ENCODE results near the gene KCNQ2.

The KCNQ2 gene

DNA sequence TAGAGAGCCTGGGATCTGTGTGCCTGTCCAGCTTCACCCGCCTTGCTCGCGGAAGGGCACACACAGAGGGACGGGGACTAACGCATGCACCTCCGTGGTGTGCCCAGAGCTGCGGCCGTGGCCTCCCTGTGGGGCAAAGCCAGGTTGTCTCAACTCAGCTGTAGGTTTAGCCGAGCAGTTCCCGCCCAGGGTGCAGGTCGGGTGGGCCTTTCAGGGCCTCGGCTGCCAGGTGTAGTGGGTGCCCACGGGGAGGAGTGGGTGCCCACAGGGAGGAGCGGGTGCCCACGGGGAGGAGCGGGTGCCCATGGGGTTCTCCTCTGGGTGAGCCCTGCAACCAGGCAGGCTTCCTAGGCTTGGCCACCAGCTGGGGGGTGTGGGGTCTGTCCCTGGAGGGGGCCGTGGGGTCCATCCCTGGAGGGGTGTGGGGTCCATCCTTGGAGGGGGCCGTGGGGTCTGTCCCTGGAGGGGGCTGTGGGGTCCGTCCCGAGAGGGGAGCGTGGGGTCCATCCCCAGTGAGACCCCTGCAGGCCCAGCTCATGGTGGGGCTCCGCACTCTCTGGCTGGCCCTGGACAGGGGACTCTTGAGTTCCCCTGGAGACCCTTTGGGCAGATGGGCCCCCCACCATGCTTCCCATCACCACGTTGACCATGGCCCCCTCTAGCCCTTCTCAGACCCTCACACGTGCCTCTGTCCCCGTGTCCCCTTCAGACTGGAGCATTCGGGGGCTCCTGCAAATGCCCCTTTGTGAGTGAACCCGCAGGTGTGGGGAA lies 73.5 kb downstream of the KCNQ2 start:
- Histone ChIP-seq H3K79me2 (ENCODE audit: low read length) (no peaks in the 10 kb centered on the region), H3K4me3 (ENCODE audit: low read length) (no peak overlapping the region), H3K4me1 (ENCODE audit: low read length) (no peaks in the 10 kb centered on the region), H2AFZ (ENCODE audit: low read depth, low read length) (no peak overlapping the region), H3K9me3 (ENCODE audit: insufficient read depth, low read length) (no peaks in the 10 kb centered on the region), H3K9ac (ENCODE audit: low read length) (no peak overlapping the region), H3K27me3 (ENCODE audit: low read depth, low read length) (no peaks in the 10 kb centered on the region), H3K36me3 (replicated peaks; ENCODE audit: low read depth, low read length) (no peaks in the 10 kb centered on the region), H3K4me2 (ENCODE audit: low read length) (no peak overlapping the region), H3K27ac (ENCODE audit: low read length) (no peak overlapping the region), H4K20me1 (ENCODE audit: insufficient read depth, low read length) (no peaks in the 10 kb centered on the region)
- TF ChIP-seq, protein P1, sequence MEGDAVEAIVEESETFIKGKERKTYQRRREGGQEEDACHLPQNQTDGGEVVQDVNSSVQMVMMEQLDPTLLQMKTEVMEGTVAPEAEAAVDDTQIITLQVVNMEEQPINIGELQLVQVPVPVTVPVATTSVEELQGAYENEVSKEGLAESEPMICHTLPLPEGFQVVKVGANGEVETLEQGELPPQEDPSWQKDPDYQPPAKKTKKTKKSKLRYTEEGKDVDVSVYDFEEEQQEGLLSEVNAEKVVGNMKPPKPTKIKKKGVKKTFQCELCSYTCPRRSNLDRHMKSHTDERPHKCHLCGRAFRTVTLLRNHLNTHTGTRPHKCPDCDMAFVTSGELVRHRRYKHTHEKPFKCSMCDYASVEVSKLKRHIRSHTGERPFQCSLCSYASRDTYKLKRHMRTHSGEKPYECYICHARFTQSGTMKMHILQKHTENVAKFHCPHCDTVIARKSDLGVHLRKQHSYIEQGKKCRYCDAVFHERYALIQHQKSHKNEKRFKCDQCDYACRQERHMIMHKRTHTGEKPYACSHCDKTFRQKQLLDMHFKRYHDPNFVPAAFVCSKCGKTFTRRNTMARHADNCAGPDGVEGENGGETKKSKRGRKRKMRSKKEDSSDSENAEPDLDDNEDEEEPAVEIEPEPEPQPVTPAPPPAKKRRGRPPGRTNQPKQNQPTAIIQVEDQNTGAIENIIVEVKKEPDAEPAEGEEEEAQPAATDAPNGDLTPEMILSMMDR (IDR thresholded peaks at IDR 0.05; ENCODE audit: low read depth, low read length) = no peak
- TF ChIP-seq EZH2phosphoT487 (IDR thresholded peaks at IDR 0.05; ENCODE audit: low read depth) = no peak

DNA sequence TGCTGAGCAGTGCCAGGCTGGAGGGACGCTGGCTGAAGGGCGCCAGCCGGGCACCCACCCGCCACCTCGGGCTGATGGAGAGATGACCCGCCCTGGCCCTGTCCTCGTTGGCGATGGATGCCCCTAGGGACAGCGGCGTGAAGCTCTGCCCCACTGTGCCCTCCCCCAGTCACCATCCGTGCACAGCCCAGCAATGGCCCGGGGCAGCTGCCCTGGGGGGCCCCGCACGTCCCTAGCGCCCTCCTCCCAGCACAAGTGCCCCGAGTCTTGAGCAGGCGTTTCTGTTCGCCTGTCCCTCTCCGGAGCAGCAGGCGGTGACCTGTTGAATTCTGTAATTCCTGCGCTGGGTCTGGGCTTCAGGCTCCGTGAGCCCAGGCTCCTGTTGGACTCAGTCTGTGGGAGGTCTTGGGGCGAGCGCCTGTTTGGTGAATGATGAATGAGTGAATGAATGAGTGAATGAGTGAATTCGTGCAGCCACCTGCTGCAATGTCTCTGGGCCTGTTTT lies 74.5 kb downstream of the KCNQ2 start:
- H3K4me3 ChIP-seq (ENCODE audit: low read length) = no peak overlapping the region
- no peak overlapping the region for H3K9ac ChIP-seq (ENCODE audit: low read length)
- no peaks in the 10 kb centered on the region for H3K4me1 ChIP-seq (ENCODE audit: low read length)
- H3K27ac ChIP-seq (ENCODE audit: low read length) = no peak overlapping the region
- no peak overlapping the region for H3K4me2 ChIP-seq (ENCODE audit: low read length)
- no peaks in the 10 kb centered on the region for H3K27me3 ChIP-seq (ENCODE audit: low read depth, low read length)
- H3K9me3 ChIP-seq (ENCODE audit: insufficient read depth, low read length) = no peaks in the 10 kb centered on the region
- H3K36me3 ChIP-seq (replicated peaks; ENCODE audit: low read depth, low read length) = no peaks in the 10 kb centered on the region
- no peaks in the 10 kb centered on the region for H4K20me1 ChIP-seq (ENCODE audit: insufficient read depth, low read length)
- no peak overlapping the region for H2AFZ ChIP-seq (ENCODE audit: low read depth, low read length)
- TF ChIP-seq, protein P1 (IDR thresholded peaks at IDR 0.05; ENCODE audit: low read depth, low read length) = no peak
- TF ChIP-seq EZH2phosphoT487 (IDR thresholded peaks at IDR 0.05; ENCODE audit: low read depth) = no peak
- H3K79me2 ChIP-seq (ENCODE audit: low read length) = no peaks in the 10 kb centered on the region

DNA sequence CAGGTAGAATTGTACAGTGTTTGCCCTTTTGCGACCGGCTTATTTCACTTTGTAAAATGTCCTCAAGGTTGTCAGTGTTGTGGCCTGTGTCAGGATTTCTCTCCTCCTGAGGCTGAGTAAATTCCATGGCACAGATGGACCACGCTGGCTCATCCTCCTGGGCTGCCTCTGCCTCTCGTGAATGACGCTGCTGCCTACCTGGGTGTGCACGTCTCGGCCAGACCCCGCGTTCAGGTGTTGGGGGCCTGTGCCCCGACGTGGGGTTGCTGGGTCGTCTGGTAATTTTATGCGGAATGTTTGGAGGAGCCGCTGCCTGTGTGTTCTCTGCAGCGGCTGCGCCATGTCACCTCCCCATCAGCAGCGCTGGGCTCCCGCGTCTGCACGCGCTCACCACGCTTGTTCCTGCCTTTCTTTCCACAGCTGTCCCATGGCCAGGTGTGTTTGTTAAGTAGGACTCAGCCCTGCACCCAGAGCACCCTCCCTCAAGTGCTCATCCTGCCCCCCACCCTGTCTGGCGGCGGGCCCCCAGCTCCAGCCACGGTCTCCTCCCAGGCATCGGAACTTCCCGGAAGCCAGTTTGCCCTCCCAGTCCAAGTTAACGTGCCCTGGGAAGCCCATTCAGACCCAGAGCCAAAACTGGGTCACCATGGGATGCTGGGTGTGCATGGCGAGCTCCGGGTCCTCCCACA lies 75.2 kb downstream of the KCNQ2 start:
- Histone ChIP-seq H3K36me3 (replicated peaks; ENCODE audit: low read depth, low read length) (no peaks in the 10 kb centered on the region), H3K4me1 (ENCODE audit: low read length) (no peaks in the 10 kb centered on the region), H4K20me1 (ENCODE audit: insufficient read depth, low read length) (no peaks in the 10 kb centered on the region), H3K27ac (ENCODE audit: low read length) (no peak overlapping the region), H2AFZ (ENCODE audit: low read depth, low read length) (no peak overlapping the region), H3K27me3 (ENCODE audit: low read depth, low read length) (no peaks in the 10 kb centered on the region), H3K4me2 (ENCODE audit: low read length) (no peak overlapping the region), H3K9ac (ENCODE audit: low read length) (no peak overlapping the region), H3K4me3 (ENCODE audit: low read length) (no peak overlapping the region), H3K79me2 (ENCODE audit: low read length) (no peaks in the 10 kb centered on the region), H3K9me3 (ENCODE audit: insufficient read depth, low read length) (no peaks in the 10 kb centered on the region)
- no peak for TF ChIP-seq EZH2phosphoT487 (IDR thresholded peaks at IDR 0.05; ENCODE audit: low read depth)
- TF ChIP-seq, protein P1 (IDR thresholded peaks at IDR 0.05; ENCODE audit: low read depth, low read length) = no peak

DNA sequence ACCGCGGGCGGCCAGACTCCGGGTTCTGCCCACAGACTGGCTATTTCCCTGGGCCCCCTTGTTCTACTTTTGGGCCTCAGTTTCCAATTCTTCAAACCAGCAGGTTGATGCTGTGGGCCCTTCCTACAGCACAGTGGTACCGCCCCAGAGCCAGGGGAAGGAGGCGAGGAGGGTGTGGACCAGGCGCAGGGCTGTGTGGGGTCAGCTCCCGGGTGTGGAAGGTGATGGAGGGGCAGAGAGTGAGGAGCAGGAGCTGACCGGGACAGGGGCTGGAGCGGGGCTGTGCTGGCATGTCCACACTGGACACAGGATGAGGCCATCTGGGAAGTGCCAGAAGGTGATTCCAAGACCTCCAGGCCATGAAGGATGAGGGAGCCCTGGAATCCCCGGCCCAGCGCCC lies 76.2 kb downstream of the KCNQ2 start:
- Histone ChIP-seq H3K9me3 (ENCODE audit: insufficient read depth, low read length) (no peaks in the 10 kb centered on the region), H3K27me3 (ENCODE audit: low read depth, low read length) (no peaks in the 10 kb centered on the region)

More for the DNA sequence above, 76.2 kb downstream of the KCNQ2 start:
- Histone ChIP-seq H2AFZ (ENCODE audit: low read depth, low read length) (no peak overlapping the region), H3K79me2 (ENCODE audit: low read length) (no peaks in the 10 kb centered on the region), H3K36me3 (replicated peaks; ENCODE audit: low read depth, low read length) (no peaks in the 10 kb centered on the region), H4K20me1 (ENCODE audit: insufficient read depth, low read length) (no peaks in the 10 kb centered on the region), H3K27ac (ENCODE audit: low read length) (no peak overlapping the region), H3K4me2 (ENCODE audit: low read length) (no peak overlapping the region), H3K9ac (ENCODE audit: low read length) (no peak overlapping the region), H3K4me3 (ENCODE audit: low read length) (no peak overlapping the region), H3K4me1 (ENCODE audit: low read length) (no peaks in the 10 kb centered on the region)
- no peak for TF ChIP-seq EZH2phosphoT487 (IDR thresholded peaks at IDR 0.05; ENCODE audit: low read depth)
- TF ChIP-seq, protein P1 (IDR thresholded peaks at IDR 0.05; ENCODE audit: low read depth, low read length) = no peak

Measured in OCI-LY3 (cell line).